NCI-H2227 treated with DMSO at 0.1 percent for 48 hours (cell line): ENCODE data around the gene CDK5.

Experiments used
- DNase-seq: peaks from one replicate; lab custom pipeline; 2025; lab: John Stamatoyannopoulos, UW

Gene CDK5

DNA sequence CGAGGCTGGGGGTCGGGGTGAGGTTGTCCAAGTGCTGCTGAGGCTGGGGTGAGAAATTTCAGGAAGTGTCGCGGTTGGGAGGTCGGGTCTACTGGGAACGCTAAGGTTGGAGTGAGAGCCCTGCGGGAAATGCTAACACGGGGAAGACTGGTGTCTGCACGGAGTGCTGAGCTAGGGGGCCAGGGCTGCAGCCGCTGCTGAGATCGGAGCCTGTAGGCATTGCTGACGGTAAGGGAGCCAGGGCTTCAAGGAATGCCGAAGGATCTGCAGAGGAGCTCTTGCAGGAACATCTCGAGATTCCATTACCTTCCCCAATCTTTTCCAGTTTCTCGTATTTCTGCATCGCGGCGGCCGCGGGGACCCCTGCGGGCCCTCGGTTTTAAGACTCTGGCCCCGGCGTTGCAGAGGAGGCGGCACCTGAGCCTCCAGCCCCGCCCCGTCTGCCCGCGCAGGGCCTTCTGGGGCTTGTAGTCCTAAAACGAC lies at the start of gene CDK5:
CDK5 (minus strand) TSS at position 392 of the 483 bp plus-strand sequence; CDS start at position 343, 49 bp downstream.
- DNase-seq = no peak

GRCh38 chr7:151104411-151105235 lies 46.9 kb upstream of the CDK5 start:
- no peak for DNase-seq

DNA sequence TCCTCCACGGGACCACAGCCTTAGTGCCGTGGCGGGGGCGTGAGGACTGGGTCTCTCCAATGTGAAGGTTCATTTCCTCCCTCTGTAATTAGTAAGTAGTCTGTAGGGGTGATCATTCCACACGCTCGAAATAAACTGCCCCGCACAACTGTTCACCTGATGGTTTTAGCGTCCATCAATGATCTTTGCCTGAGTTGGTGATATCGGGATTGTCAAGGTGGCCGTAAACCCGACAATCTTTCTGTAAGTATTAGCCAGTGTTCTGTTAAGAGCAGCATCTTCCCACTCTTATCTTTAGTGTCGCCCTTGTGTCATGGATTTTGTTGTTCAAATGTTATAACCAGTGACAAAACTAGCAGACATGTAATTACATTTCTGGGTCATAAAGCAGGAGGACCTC lies 46.3 kb upstream of the CDK5 start:
- DNase-seq = no peak

- no peak for DNase-seq
Observed at GRCh38 chr7:151102991-151103390, 45.3 kb upstream of the CDK5 start.

DNA sequence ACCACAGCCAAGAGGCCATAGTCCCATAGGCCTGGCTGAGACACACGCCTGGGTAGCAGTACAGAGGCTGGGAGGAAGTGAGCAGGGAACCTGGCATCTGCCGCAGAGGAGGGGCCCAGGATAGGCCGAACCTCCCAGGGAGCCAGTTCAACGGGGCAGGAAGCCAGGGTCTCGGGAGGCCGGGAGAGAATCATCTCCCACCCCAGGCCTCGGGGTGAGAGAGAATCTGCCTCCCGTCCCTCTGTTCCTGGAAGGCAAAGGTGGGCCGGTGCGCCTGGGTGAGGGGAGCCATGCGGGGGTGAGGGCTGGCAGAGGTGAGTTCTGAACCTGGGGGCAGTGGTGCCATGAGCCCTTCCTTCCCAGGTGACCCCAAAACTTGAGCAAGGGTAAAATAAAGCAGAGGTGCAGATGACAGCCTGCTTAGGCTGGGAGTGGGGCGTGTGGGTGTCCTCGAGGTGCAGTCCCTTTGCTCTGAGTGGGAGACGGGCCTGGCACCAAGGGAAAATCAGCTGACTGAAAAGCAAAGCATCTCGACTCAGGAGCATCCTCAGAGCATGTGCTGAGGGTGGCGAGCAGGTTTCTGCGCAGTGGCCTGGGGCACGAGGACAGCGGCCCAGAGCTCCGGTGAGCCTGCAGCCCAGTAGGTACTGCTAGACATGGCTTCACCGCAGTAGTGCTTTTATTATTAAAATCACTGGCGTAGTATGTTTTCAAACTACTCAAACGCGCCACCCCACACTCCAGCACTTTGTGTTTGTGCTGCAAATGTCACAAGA lies 44.1 kb upstream of the CDK5 start:
- no peak for DNase-seq

GRCh38 chr7:151100921-151101320 lies 43.2 kb upstream of the CDK5 start:
- DNase-seq = no peak

GRCh38 chr7:151099486-151100211 lies 42.0 kb upstream of the CDK5 start:
- no peak for DNase-seq

DNA sequence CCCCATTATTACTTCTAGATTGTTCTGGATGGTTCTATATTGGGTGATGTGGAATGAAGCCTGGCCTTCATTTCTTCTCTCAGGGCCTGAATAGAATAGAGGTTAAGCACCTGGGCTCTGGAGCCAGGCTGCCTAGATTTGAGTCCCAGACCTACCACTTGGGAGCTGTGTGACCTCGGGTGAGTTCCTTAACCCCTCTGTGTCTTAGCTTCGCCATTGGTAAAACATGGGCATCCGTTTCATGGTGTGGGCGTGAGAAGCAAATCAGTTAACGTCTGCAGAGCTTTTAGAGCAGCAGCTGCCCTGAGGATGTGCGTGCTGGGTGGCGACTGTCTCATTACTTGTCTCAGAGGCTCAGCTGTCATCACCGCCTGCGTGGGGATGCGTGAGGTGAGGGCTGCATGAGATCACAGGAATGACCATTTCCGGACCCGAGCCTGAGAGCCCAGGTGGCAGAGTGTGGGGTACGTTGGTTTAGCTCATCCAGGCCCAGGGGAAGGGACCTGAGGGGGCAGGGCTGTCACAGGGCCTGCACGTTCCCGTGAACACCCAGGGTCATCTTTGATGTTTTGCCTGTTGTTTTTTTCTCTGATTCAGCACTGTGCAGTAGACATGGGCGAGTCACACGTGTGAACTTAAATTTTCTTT lies 38.3 kb upstream of the CDK5 start:
- DNase-seq = no peak

DNA sequence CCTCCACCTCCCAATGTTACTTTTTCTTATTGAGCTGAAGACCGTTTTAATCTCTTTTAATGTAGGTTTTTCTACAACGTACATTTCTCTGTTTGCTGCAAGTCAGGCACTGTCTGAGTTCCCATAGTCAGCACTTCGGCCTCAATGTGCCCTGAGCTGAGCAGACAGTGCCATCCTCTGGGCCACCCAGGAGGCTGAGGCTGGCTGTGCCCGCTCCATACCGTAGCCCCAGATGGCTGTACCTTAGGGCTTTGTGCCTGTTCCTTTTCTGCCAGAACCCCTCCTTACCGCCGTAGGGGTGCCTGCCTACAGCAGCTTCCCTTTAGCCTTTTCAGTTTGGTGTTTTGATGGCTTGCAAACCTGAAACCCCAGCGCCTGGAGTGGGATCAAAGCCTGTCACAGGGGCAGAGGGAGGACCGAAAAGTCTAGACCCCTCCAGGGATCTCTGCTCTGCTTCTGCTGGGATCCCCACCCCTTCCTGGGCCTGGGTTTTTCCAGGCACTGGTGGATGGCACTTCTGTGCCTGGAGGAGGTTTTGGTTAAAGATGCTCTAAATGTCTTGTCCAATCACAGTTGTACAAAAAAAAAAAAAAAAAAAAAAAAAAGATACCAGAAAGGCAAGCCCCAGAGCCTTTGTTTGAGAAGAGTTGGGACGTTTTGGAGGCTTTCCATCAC lies 37.6 kb upstream of the CDK5 start:
- no peak for DNase-seq

DNA sequence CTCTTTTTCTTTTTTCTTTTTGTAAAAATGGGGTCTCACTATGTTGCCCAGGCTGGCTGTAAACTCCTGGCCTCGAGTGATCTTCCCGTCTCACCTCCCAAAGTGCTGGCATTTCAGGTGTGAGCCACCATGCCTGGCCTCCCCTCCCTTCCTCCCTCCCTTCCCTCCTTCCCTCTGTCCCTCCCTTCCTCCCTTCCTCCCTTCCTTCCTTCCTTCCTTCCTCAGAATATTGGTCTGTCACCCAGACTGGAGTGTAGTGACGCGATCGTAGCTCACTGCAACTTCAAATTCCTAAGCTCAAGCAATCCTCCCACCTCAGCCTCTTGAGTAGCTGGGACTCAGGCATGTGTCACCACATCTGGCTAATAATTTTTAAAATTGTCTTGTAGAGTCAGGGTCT lies 37.0 kb upstream of the CDK5 start:
- DNase-seq = no peak

- DNase-seq = no peak
Observed at GRCh38 chr7:151093748-151094147, 36.1 kb upstream of the CDK5 start.

- DNase-seq = no peak
Observed at GRCh38 chr7:151091988-151092387, 34.3 kb upstream of the CDK5 start.

DNA sequence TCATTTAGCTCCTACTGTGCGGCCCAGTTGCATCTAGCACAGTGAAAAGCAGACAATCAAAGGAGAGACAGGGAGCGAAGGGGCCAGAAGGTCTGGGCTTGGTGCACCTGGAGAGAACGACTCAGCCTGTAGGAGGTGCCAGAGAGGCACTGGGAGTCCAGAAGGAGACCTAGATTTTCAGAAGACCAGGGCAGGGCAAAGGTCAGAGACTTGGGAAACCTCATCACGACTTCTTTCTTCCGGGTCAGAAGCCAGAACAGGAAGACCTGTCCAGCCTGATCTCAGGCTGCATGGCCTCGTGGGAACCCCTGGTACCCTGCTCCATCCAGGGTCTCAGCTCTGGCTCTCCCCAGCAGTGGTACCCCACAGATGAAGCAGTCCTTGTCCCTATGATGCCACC lies 33.7 kb upstream of the CDK5 start:
- DNase-seq = no peak

DNA sequence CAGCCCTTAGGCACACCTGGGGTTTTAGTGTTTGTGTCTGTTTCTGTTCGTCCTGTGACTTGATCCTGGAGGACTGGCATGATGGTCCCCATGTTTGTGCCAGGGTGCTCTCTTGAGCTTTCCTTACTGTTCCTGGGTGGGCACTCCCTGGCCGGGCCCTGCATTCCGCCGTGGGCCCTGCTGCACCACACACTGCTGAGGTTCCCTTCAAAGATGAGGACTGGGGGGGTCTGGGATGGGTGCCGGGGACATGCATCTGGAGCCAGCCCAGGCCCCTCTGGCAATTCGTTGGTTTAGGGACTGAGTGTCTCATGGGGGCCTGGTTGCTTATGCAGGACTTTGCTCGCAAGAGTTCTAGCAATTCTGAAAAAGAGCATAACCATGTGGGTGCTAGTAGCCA lies 33.3 kb upstream of the CDK5 start:
- no peak for DNase-seq

- no peak for DNase-seq
Observed at GRCh38 chr7:151089893-151090730, 32.4 kb upstream of the CDK5 start.

DNA sequence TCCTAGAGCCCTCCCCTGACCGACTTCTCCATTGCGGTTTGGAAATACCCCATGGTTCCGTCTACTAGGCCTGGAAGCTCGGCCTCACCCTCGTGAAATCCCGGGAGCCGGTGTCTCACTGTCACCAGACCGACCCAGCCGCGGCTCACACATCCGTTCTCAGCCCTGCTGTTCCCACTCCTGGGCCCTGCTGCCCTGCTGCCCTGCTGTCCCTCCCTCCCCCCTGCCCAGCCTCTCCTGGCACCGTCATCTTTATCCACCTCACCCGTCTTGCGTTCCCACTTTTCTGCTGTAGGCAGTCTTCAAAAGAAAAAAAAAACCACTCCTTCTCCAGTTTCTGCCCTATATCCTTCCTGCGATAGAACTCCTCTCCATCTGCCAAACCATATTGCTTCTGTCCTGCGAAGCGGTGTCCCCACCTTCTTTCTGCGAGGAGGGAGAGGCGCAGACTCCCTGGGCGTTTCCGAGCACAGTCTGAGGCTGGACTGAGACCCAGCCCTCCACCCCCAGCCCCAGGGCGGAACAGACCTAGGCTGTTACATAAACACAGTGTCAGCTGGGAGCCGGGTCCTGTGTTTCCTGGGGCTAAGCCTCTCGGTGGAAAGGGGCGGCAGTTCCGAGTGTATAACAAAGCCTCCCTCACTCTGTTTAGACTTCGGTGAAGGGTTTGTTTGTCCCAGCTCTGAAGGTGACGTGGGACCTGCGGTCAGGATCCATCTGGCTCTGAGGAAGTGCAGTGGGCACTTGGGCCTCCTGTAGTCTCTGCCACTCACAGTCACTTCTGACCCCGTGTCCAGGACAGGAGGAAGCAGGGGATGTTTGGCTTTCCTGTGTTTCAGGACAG lies 31.4 kb upstream of the CDK5 start:
- DNase-seq = no peak

- DNase-seq = no peak
Observed at GRCh38 chr7:151088019-151088855, 30.5 kb upstream of the CDK5 start.

DNA sequence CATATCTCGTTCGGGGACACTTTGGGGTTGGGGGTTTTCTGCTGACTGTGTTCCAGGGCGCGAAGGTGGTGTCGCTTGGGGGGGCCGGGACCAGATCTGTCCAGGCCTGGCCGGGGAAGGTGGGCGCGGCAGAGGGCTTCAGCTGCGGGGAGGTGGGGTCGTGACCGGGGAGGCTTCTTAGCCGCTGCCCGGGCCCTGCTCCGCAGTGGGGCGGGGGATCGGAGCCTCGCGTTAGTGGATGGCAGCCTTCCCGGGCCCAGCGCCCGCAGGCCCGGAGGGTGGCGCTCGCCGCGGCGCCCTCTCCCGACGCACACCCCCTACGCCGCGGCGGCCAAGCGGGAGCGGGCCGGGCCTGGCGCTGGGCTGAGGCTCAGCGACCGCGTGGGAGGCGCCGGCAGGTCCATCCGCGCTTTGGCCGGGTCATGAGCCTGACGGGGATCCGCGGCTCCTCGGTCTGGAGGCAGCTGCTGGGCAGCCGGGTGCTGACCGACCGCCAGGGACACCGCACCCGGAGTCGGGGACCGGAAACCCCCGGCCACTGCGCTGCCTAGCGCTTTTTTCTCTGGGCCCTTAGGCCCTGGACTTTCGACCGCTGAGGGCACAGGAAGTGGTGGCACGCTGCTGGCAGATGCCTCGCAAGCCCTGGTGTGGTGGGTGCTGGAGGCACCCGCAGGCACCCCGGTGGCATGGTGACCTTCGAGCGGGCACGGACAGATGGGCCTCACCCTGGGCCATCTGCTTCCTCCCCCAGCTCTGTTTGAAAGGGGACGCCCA lies 29.7 kb upstream of the CDK5 start:
- no peak for DNase-seq
